Fibroblast of the conjunctiva (primary cell): ENCODE results near the gene SLC25A45.

Experiments used
- DNase-seq: peaks from one replicate; pipeline ENCODE4 v3.0.0-alpha.2; 2010; ENCODE audit warnings: low read depth

Gene SLC25A45

DNA sequence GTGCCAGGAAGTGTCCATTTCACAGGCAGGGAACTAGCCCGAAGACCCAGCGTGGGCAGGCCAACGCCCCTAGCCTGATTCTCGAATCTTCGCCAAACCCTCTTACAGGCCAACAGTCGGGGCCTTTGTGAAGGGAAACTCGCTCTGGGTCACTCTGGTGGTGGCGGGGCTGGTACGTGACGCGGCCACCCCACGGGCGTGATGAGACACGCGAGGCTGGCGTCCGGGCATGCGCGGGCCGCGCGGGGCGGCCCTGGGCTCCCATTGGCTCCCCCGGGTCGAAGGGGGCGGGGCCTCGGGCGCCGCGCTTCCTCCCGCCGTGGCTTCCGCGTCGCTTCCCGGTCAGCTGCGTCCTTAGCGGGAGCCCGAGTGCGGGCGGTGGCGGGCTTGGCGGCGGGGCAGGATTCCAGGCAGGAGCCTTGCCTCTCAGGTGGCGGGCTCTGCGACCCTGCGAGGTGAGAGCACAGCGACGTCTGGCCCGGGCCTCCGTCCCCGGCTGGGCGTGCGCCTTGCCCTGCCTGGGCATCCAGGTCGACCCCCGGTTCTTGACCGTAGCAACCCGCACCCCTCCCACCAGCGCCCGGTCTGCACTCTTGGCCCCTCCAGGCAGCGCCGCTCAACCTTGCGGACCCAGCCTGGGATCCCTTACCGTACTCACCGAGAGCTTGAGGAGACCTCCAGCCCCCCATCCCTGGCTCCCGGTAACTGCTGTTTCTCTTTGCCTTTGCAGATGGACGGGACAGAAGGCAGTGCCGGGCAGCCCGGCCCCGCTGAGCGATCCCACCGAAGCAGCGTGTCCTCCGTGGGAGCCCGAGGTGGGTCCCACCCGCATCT, 4.1 kb upstream of the SLC25A45 start, which contains the start of gene FRMD8:
FRMD8 (plus strand) TSS at position 331 of the 834 bp plus-strand sequence; CDS start at position 731, 400 bp downstream.
- peak; percentile 40 for DNase-seq

DNA sequence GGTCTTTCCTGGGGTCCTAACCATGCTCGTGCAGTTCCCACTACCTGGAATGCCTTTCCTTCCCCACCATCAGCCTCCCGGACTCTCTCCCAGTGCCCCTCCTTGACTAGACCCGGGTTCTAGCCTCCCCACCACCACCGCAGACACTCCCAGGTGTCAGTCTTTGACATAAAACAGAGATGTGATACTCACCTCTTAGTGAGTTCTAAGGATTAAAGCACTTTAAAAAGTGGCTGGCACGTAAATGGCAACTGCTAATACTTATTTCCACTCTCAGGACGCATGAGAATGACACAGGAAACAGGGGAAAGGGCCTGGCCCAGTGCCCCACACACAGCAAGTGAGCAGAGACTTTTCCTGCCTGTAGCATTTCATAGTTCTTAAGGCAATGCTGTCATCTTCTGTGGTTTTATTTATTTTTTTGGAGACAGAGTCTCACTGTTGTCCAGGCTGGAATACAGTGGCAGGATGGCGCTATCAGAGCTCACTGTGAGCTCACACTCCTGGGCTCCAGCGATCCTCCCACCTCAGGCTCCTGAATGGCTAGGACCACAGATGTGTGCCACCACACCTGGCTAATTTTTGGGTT, 1.9 kb upstream of the SLC25A45 start:
- DNase-seq, result no peak

DNA sequence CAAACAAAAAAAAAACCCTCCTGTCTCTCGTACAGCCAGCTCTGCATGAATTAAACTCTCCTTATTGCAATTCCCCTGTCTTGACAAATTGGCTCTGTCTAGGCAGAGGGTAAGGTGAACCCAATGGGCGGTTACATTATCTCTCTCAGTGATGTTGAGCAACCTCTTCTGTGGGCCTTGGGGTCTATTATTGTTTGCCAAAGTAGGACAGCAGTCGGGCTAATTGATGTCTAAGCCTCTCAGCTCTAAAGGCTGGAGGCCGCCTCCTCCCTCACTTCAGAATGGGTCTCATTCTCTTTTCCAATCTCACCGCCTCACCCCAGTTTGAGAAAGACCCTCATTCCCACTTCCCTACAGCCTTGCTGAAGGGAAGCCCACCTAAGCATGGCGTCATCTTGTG, 1.3 kb upstream of the SLC25A45 start:
- DNase-seq, result no peak

DNA sequence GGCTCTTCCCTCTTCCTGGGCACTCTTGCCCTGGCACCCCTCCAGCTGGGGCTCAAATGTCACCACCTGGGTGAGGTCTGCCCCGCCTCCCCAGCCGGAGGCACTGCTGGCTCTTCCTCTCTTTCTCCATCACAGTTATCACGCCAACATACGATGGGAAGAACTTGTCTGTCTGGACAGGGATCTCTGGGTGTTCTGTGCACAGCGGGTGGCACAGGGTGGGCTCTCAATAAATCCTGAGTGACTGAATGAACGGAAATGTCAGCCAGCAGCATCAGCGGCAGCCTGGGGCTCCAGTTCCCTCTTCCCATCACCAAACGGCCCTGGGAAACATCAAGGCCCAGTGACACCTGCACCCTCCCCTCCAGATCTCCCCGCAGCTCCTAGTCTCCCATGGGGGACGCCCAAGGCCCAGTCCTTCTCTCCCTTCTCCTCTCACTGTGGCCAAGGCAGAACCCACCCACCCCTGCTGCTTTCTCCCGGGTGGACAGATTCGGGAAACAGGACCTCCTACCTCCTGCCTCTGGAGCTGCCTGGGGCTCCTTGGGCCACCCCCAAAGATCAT, 440 bp upstream of the SLC25A45 start:
- no peak for DNase-seq

DNA sequence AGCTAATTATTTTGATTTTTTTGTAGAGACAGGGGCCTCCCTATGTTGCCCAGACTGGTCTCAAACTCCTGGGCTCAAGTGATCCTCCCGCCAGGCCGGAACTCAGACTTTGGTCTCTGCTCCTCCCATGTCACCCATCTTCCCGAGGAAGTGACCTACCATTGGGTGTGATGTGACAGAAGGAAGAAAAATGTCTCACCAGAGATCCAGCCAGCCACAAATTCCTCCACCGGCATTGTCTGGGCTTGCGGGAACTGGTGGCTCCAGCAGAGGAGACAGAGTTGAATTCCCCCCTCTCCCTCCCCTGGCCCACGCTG, 772 bp downstream of the SLC25A45 start:
- no peak for DNase-seq

DNA sequence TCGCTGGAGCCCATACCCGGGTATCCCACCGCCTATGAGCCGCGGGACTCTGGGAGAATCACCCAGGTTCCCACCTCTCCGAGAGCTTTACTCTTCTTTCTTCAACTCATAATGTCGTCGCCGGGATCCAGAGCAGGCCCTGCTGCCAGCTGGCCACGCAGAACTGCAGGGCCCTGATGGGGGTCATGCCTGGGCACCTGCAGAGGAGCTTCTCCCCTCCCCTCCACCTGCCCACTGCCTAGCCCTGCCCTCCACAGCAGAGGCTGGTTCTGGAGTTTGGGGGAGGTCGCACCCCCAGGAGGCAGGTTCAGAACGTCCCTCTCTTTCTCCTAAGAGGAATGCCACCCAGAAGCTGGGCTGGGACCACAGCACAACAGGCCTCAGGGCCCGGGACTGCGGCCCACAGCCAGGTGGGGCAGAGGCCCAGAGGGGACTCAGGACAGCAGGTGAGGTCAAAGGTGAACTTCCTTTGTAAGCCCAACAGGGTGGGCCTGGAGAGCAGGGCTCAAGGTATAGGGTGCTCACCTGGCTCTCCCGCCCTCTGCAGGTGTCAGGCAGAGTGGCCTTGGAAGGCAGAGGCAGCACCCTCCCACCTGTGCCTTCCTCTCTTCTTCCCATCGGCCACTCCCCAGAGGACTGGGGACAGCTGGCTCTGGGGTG, 1.9 kb downstream of the SLC25A45 start:
- no peak for DNase-seq

DNA sequence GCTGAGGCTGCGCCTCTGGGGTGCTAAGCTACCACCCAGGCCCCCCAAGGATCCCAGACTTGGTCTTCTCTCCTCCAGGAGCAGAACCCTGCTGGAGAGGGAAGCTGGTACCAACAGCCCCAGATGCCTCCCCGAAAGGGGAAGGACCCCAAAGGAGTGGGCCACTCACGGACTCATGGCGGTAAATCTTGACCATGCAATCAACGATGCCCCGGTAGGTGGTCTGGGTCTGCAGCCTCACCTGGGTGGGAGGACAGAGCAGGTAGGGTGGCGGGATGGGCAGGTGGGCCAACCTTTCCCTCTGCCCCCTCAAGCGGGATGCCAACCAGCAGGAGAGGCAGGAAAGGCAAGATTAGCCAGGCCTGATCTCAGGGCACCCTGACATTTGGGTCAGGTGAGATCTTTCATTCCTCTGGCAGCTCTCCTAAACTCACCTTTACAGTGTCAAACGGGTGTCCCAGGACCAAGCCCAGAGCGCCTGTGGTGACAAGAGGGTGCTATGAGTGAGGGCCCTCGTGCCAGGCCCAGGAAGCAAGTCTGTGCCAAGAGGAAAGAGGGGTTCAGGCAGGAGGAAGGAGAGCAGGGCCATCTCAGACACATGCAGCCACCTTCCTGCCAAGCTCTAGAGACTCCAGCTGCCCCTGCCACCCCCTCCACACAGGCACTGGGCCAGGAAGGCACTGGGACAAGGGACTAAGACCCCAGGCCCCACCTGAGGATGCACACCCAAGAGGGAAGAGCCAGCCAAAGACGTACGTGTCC, 2.6 kb downstream of the SLC25A45 start:
- DNase-seq, result no peak

DNA sequence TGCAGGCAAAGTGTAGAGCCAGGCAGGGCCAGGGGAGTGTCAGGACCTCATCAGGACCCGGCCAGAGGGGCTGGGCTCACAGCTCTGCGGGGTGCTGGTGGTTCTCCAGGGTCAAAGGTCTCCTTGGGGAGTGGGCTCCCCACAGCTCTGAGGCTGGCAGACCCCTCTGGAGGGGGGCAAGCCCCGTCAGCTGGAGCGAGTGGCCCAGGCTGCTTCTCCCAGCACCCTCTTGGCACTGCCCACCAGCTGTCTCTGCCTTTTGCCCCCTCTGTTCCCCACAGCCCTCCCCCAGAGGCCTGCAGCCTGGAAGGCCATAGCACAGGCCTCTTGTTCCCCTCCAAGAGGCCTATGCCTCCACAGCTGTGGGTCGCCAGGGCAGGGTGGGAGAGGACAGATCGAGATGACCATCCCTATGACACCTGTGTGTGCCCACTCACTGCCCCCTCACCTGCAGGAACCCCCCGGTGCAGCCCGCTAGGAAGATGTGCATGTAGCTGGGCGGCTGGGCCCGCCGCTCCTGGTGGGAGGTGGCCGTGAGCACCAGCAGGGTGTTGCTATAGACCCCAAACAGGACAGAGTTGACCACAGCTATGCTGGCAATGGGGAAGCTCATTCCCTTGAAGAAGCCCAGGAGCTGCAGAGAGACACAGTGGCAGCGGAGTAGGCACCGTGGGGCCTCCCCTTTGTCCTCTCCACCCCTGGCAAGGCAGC, 3.4 kb downstream of the SLC25A45 start:
- DNase-seq, result no peak

DNA sequence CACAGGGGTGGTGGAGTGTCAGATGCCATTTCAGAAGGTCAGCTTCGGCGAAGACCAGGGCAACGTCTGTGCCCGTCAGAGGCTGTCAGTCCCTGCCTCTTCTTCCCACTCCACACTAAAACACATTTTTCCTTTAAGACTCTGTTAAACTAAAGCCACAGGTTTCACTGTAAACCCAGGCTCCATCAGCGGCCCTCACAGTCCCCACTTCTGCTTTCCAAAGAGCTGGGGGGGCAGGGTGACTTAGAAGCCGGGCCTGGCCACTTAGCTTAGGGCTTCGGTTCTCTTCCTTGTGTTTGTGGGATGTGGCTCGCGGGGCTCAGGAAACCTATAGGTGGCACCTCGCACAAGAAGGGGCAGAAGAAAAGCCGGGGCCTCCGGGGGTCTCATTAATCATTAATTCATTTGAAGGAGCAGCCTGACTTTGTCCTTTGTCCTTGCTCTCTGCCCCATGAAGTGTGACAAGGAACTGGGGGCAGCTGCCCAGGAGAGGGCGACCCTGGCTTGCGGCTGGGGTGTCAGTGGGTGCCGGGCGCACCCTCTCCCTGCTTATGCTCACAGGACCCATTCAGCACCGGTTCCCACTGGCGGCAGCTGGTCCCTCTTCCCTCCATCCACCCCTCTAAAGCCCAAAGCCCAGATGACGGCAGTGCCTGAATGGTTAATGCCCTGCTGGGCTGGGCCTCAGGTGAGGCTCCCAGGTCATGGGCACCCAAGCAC, 4.1 kb downstream of the SLC25A45 start:
- DNase-seq, result no peak

DNA sequence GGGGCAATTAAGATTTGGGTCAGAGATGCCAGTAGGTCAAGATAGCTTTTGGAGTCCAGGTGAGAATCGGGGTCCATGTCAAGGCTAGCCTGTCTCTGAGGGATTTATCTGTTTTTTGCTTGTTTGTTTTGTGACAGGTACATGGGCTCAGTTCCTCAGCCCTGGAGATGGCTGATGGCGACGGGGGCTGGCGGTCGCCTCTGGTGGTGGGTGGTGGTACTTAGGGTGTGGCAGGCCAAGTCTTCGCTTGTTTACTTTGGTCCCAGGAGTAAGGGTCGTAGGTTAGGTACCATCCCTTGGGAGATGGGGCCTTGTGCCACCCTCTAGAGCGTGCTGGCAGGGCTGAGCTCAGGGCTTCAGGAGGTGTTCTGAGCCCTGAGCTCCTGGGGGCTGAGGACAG, 4.7 kb downstream of the SLC25A45 start:
- no peak for DNase-seq

DNA sequence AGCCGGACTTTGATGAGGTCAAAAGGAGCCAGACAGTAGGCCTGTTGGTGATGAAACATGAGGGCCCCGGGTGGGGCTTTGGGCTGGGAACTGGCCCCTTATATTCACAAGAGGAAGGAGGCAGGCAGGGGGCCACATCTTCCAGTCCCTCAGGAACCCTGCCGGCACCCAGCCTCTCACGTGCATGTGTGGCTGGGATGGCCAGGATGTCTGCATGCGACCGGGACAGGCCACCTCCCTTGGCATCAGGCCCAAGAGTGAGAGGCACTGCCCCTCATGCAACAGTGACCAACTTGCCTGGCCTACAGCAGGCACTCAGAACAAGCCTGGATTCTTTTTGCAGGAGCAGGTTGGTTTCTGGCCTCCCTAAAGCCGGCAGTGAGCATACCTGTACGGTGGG, 5.4 kb downstream of the SLC25A45 start:
- no peak for DNase-seq

DNA sequence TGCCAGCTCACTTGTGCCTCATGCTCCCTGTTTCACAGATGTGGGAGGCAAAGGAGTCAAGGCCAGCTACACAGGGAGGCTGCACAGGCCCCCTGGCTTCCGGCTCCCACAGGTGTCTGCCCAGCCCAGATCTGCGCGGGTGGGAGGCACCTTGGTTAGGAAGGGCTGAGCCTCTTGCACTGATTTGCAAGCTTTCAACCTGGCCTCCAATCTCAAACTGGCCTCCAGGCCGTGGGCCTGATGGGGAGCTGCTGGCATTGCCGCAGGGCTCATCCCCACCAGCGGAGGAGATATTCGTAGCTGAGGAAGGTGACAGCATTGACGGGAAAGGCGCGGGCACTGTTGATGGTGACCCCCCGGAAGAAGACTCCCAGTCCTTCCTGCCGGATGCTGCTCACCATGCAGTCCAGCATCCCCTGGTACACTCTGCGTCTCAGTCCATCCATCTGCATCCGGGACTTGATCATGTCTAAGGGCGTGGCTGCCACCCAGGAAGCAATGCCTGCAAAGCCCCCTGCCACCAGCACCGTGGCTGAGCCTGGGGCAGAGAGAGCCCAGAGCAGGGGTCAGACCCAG, 6.2 kb downstream of the SLC25A45 start:
- DNase-seq, result no peak

DNA sequence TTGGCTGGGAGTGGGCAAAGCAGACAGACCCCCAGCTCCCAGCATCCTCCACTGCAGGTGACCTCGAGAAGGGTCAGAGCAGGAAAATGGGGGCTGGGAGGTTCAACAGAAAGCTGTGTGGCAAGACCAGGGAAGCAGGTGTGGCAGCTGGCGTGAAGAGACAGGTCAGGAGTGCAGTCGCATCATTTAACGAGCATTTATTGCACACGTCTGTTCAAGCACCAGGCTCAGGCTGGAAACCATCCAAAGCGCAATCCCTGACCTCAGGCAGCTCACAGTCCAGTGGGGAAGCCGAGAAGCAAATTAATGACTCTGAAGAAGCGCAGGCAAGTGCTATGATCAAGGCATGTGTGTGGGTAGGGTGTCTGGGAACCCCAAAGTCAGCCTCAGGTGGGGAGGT, 7.4 kb downstream of the SLC25A45 start:
- no peak for DNase-seq

DNA sequence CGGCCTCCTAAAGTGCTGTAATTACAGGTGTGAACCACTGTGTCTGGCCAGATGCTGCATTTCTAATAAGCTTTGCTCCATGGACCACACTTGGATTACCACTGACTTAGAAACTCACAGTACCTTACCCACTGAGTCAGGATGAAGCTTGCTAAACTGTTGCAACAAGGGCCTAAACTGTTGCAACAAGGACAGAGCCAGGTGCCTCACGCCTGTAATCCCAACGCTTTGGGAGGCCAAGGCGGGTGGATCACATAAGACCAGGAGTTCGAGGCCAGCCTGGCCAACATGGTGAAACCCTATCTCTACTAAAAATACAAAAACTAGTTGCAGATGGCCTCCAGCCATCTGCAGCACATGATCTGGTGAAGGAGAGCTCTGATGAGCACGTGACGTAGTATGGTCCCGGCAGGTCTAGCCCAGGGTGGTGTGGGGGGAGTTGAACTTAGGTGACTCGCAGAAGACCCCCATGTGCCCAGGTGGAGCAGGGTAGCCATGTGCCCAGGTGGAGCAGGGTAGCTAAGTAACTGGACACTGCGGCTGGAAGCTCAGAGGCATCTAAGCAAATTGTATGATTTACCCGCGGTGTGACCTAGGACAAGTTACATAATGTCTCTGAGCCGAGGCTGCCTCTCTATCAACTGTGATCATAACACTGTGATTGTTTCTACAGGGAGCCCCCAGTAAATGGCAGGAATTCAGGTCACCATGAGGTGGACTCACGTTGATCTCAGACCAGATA, 8.4 kb downstream of the SLC25A45 start:
- no peak for DNase-seq

DNA sequence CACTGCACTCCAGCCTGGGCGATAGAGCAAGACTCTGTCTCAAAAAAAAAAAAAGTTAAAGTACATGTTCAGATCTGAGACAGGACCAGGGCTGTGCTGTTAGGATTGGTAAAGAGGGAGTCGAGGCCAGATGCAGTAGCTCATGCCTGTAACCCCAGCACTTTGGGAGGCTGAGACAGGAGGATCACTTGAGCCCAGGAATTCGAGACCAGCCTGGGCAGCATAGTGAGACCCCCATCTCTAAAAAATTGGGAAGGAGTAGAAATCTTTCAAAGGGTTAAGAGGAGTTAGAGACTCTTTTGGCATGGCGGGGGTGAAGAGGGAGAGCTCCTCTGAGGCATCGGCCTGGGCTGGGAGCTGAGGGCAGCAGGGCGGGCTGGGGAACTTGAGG, 11.8 kb downstream of the SLC25A45 start:
- DNase-seq, result no peak

DNA sequence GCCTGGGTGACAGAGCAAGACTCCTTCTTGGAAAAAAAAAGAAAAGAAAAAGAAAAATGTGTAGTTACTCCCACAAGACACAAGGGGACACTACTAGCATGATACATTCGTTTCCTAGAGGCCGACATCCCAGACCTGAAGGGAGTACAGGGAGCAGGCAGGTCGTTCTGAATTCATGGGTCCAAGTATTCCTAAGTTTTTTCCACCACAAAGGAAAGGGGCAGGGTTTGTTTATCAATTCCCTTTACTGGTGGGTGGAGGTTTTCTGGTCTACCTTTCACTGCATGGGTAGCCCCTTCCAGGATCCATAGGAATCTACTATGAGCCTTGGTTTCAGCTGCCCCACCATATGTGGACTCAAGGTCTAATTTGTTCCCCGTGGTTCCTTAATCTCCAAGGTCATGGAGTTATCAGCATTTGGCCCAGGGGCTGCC, 16.1 kb downstream of the SLC25A45 start:
- DNase-seq, result peak; percentile 82

DNA sequence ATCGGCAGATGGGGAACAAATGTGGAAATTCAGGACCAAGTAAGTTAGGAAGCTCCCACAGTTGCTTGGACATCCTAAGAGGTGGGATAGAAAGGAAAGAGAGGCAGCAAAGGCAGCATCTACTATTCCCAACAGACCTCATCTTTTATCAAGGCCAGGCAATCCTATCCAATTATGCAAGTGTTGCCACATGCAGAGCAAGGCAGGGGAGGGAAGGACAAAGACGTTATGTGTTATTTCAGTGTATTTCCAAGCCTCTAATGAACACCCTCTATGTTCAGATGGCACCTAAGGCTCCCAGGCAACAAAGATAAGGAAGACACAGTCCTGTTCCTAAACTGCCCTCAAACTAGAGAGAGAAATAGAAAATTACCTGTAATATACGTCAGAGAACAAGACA, 18.7 kb downstream of the SLC25A45 start:
- no peak for DNase-seq

DNA sequence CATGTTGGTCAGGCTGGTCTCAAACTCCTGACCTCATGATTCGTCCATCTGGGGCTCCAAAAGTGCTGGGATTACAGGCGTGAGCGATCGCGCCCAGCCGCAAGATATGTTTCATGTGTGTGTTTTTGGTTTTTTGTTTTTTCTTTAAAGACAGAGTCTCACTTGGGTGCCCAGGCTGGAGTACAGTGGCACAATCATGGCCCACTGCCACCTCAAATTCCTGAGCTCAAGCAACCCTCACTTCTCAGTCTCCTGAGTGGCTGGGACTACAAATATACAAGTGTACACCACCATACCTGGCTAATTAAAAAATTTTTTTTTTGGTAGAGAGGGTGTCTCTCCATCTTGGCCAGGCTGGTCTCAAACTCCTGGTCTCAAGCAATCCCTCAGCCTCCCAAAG, 19.5 kb downstream of the SLC25A45 start:
- no peak for DNase-seq

DNA sequence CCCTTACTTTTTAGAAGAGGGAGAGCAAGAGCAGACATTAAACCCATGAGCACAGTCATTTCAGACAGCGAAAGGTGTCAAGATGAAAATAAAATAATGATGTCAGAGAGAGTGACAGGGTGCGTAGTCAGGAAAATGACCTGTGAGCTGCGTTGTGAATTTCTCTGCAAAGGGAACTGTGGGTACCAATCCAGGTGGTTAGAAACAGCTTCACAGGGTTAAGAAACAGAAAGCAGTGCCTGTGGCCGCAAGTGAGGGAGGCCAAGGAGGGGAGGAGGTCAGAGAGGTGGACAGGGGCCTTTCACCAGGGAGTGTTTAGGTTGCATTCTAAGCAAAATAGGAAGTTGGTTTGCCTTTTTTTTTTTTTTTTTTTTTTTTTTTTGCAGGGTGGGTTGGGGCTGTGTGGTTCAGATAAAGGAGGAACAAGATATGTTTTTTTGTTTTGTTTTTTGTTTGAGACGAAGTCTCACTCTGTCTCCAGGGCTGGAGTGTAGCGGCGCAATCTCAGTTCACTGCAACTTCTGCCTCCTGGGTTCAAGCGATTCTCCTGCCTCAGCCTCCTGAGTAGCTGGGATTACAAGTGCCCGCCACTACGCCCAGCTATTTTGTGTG, 20.0 kb downstream of the SLC25A45 start:
- DNase-seq, result no peak
